ENCODE data around the gene PRSS38. TPM values are rescaled to one million over a fixed set of nuclear protein-coding genes. Genes with fewer than 3 reads are reported as not detected.

Gene PRSS38
- total and polyA plus RNA-seq, 2 experiments from 2014 or later: not detected

- no peaks in the 10 kb centered on the region for H3K27me3 ChIP-seq (replicated peaks; ENCODE audit: insufficient read depth)
- H3K27ac ChIP-seq: no peak overlapping the region
- DNase-seq: no peak
- no peak overlapping the region for H2AFZ ChIP-seq
- 65 to 76% methylated on average over 26 to 30 of the region's 40 CpGs for WGBS, 2 experiments (ENCODE audit: low coverage in 1 of 2, low lambda C conversion rate in 2 of 2, missing lambda C conversion rate in 2 of 2)
- no peak overlapping the region for H3K4me2 ChIP-seq (ENCODE audit: unreplicated experiment)
- no peak overlapping the region for H3K9ac ChIP-seq
- no peaks in the 10 kb centered on the region for H3K9me3 ChIP-seq (ENCODE audit: low read depth)
- H4K20me1 ChIP-seq (ENCODE audit: insufficient read depth): no peaks in the 10 kb centered on the region
- no peak overlapping the region for H3K4me3 ChIP-seq
- no peaks in the 10 kb centered on the region for H3K4me1 ChIP-seq (ENCODE audit: insufficient read depth)
- no peaks in the 10 kb centered on the region for H3K36me3 ChIP-seq (ENCODE audit: low read depth)
- in situ Hi-C loops (cut with MboI): no loop called here
- no peaks in the 10 kb centered on the region for H3F3A ChIP-seq (ENCODE audit: insufficient read depth)
- H3K79me2 ChIP-seq (ENCODE audit: insufficient read depth): no peaks in the 10 kb centered on the region
- no peaks in the 10 kb centered on the region for H3K9me2 ChIP-seq (ENCODE audit: insufficient read depth)
- TF ChIP-seq EZH2phosphoT487 (IDR thresholded peaks at IDR 0.05; ENCODE audit: insufficient read depth, low read depth) (no peak), EZH2 (IDR thresholded peaks at IDR 0.05; ENCODE audit: insufficient read depth, poor library complexity, severe bottlenecking) (no peak)
These were observed 72.4 kb downstream of the PRSS38 start for GRCh38 chr1:227887697-227888403.

DNA sequence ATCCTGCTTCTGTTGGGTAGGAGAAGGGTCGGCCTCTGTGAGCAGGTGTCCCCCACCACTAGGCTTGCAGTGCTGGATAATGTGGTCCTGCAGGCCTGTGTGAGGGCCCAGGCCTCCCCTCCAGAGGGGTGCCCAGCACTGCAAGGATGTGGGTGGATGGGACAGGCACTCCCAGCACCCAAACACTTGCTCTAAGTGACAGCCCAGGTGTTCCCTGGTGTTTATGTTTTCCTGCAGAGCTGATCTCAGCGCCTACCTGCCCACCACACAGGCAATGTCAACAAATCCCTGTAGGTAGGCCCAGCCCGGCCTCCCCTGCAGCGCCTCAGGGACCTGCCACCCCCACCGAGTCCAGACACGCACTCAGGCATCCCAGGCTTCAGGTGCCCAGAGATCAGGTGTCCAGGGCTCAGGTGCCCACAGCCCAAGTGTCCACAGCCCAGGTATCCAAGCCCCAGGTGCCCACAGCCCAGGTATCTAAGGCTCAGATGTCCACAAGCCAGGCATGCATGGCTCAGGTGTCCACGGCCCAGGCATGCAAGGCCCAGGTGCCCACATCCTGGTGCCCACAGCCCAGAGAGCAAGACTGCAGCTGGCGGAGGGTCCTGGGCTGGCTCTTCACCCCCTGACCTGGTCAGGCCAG, 73.0 kb downstream of the PRSS38 start:
- no peak overlapping the region for H2AFZ ChIP-seq
- no peak overlapping the region for H3K4me3 ChIP-seq
- H3K27me3 ChIP-seq (replicated peaks; ENCODE audit: insufficient read depth): no peaks in the 10 kb centered on the region
- WGBS, 2 experiments (ENCODE audit: low coverage in 1 of 2, low lambda C conversion rate in 2 of 2, missing lambda C conversion rate in 2 of 2): 82 to 85% methylated on average over 8 of the region's 8 CpGs
- no peak overlapping the region for H3K9ac ChIP-seq
- DNase-seq: no peak
- H4K20me1 ChIP-seq (ENCODE audit: insufficient read depth): no peaks in the 10 kb centered on the region
- no peak overlapping the region for H3K27ac ChIP-seq
- H3K9me2 ChIP-seq (ENCODE audit: insufficient read depth): no peaks in the 10 kb centered on the region
- H3F3A ChIP-seq (ENCODE audit: insufficient read depth): no peaks in the 10 kb centered on the region
- in situ Hi-C loops (cut with MboI): no loop called here
- H3K4me1 ChIP-seq (ENCODE audit: insufficient read depth): no peaks in the 10 kb centered on the region
- H3K36me3 ChIP-seq (ENCODE audit: low read depth): no peaks in the 10 kb centered on the region
- TF ChIP-seq EZH2 (IDR thresholded peaks at IDR 0.05; ENCODE audit: insufficient read depth, poor library complexity, severe bottlenecking) (no peak), EZH2phosphoT487 (IDR thresholded peaks at IDR 0.05; ENCODE audit: insufficient read depth, low read depth) (no peak)
- H3K9me3 ChIP-seq (ENCODE audit: low read depth): no peaks in the 10 kb centered on the region
- H3K79me2 ChIP-seq (ENCODE audit: insufficient read depth): no peaks in the 10 kb centered on the region
- H3K4me2 ChIP-seq (ENCODE audit: unreplicated experiment): no peak overlapping the region

- Histone ChIP-seq H3K9ac (no peak overlapping the region), H3K27ac (no peak overlapping the region), H4K20me1 (ENCODE audit: insufficient read depth) (no peaks in the 10 kb centered on the region), H3K9me2 (ENCODE audit: insufficient read depth) (no peaks in the 10 kb centered on the region), H3K4me3 (no peak overlapping the region), H3F3A (ENCODE audit: insufficient read depth) (no peaks in the 10 kb centered on the region), H3K4me2 (ENCODE audit: unreplicated experiment) (no peak overlapping the region), H3K9me3 (ENCODE audit: low read depth) (no peaks in the 10 kb centered on the region), H3K27me3 (replicated peaks; ENCODE audit: insufficient read depth) (no peaks in the 10 kb centered on the region), H3K36me3 (ENCODE audit: low read depth) (no peaks in the 10 kb centered on the region), H2AFZ (no peak overlapping the region), H3K4me1 (ENCODE audit: insufficient read depth) (no peaks in the 10 kb centered on the region), H3K79me2 (ENCODE audit: insufficient read depth) (no peaks in the 10 kb centered on the region)
- WGBS, 2 experiments (ENCODE audit: low coverage in 1 of 2, low lambda C conversion rate in 2 of 2, missing lambda C conversion rate in 2 of 2): 21 to 43% methylated on average over 11 to 14 of the region's 14 CpGs
- TF ChIP-seq EZH2phosphoT487 (IDR thresholded peaks at IDR 0.05; ENCODE audit: insufficient read depth, low read depth) (no peak), EZH2 (IDR thresholded peaks at IDR 0.05; ENCODE audit: insufficient read depth, poor library complexity, severe bottlenecking) (no peak)
- in situ Hi-C loops (cut with MboI): no loop called here
- DNase-seq: no peak
These were observed 73.8 kb downstream of the PRSS38 start for GRCh38 chr1:227889047-227889862.

- Histone ChIP-seq H3K79me2 (ENCODE audit: insufficient read depth) (no peaks in the 10 kb centered on the region), H2AFZ (no peak overlapping the region), H4K20me1 (ENCODE audit: insufficient read depth) (no peaks in the 10 kb centered on the region), H3K9me3 (ENCODE audit: low read depth) (no peaks in the 10 kb centered on the region), H3K36me3 (ENCODE audit: low read depth) (no peaks in the 10 kb centered on the region), H3K9ac (no peak overlapping the region), H3K9me2 (ENCODE audit: insufficient read depth) (no peaks in the 10 kb centered on the region), H3K4me3 (no peak overlapping the region), H3F3A (ENCODE audit: insufficient read depth) (no peaks in the 10 kb centered on the region), H3K27ac (no peak overlapping the region), H3K4me2 (ENCODE audit: unreplicated experiment) (no peak overlapping the region), H3K27me3 (replicated peaks; ENCODE audit: insufficient read depth) (no peaks in the 10 kb centered on the region), H3K4me1 (ENCODE audit: insufficient read depth) (no peaks in the 10 kb centered on the region)
- no peak for DNase-seq
- TF ChIP-seq EZH2 (IDR thresholded peaks at IDR 0.05; ENCODE audit: insufficient read depth, poor library complexity, severe bottlenecking) (no peak), EZH2phosphoT487 (IDR thresholded peaks at IDR 0.05; ENCODE audit: insufficient read depth, low read depth) (no peak)
- 68 to 76% methylated on average over 12 of the region's 13 CpGs for WGBS, 2 experiments (ENCODE audit: low coverage in 1 of 2, low lambda C conversion rate in 2 of 2, missing lambda C conversion rate in 2 of 2)
- in situ Hi-C loops (cut with MboI): no loop called here
These were observed 74.5 kb downstream of the PRSS38 start for GRCh38 chr1:227889863-227890405.

Measured in GM23248 (cell line).